HepG2 (cell line): ENCODE measurements around the gene FFAR1. TPM values are rescaled to one million over a fixed set of nuclear protein-coding genes. Genes with fewer than 3 reads are reported as not detected.
A peak's percentile ranks its signal among the peaks of the same experiment; 100 is the strongest.

Experiments used
- ATAC-seq: fragments of 200-7000 bp; cut with Tn5 transposase; 3 replicates; pipeline ENCODE4 v1.9.1; 2020; ENCODE audit warnings: mild to moderate bottlenecking, moderate library complexity
- BruUV-seq: library from RNA; stranded (reverse); fragments of 400-500 nt; replicated peaks from 2 replicates; lab custom pipeline; 2021; lab: Mats Ljungman, UMichigan
- CTCF ChIA-PET: fragments of 300-600 bp; formaldehyde crosslinking; extraction: SDS; loops from one replicate; lab custom pipeline; 2021; ENCODE audit warnings: low total read pairs, inconsistent platforms, low intra/inter-chr PET ratio; lab: Yijun Ruan, JAX
- POLR2A ChIA-PET: fragments of 350-600 bp; sonication (Branson Sonifier 250); formaldehyde crosslinking; loops from one replicate; lab custom pipeline; 2020; ENCODE audit warnings: antibody characterized with exemption, inconsistent platforms; lab: Yijun Ruan, JAX
- DNase-seq: peaks from one replicate; pipeline ENCODE4 v3.0.0-alpha.2; 2015; ENCODE audit warnings: low spot score
- FAIRE-seq: peaks from 3 replicates; lab custom pipeline; 2011; peaks lifted over from hg19 to GRCh38; lab: Jason Lieb, UNC
- H2AFZ ChIP-seq: one replicate; pipeline ENCODE4 v1.6.1; 2011; ENCODE audit warnings: low read length, inconsistent platforms
- H3K27ac ChIP-seq: fragments of 300-600 bp; 3 replicates; pipeline ENCODE4 v1.8.0; 2011; ENCODE audit warnings: mixed run types, mild to moderate bottlenecking, mixed read lengths, low read length, inconsistent platforms; ENCODE audit not compliant: insufficient read depth; ENCODE audit errors: extremely low read length
- H3K27me3 ChIP-seq, 2 experiments: fragments of 200-600 bp in 1 of 2; 2 replicates in 1 of 2; 3 replicates in 1 of 2; pipeline versions ENCODE4 v1.6.0 to v1.8.0; 2011; ENCODE audit warnings: low read length in 2 of 2, mild to moderate bottlenecking in 2 of 2, moderate library complexity in 2 of 2, inconsistent platforms in 1 of 2; ENCODE audit not compliant: insufficient read depth in 2 of 2, control insufficient read depth in 1 of 2
- H3K36me3 ChIP-seq, 2 experiments: fragments of 200-600 bp in 1 of 2; replicated peaks in 1 of 2; 2 replicates in 1 of 2; 3 replicates in 1 of 2; pipeline versions ENCODE4 v1.5.1 to v1.8.0; 2011; ENCODE audit warnings: low read length in 2 of 2, inconsistent platforms in 1 of 2; ENCODE audit not compliant: insufficient read depth in 2 of 2, control insufficient read depth in 1 of 2
- H3K4me1 ChIP-seq: 2 replicates; pipeline ENCODE4 v1.5.1; 2012; ENCODE audit warnings: low read length, inconsistent platforms; ENCODE audit not compliant: insufficient read depth
- H3K4me2 ChIP-seq: 2 replicates; pipeline ENCODE4 v1.6.0; 2011; ENCODE audit warnings: low read depth, low read length, inconsistent platforms
- H3K4me3 ChIP-seq, 3 experiments: fragments of 200-600 bp in 1 of 3; sonication (generic), shearing (Covaris generic) in 1 of 3; replicated peaks in 1 of 3; 2 replicates each; pipeline ENCODE4 v1.5.1; 2011 to 2016; ENCODE audit warnings: low read length in 3 of 3, inconsistent platforms in 2 of 3, low read depth in 2 of 3, mild to moderate bottlenecking in 2 of 3, control low read depth in 1 of 3, mixed read lengths in 1 of 3; ENCODE audit not compliant: insufficient read depth in 1 of 3
- H3K79me2 ChIP-seq: one replicate; pipeline ENCODE4 v1.6.1; 2011; ENCODE audit warnings: low read length, inconsistent platforms; ENCODE audit not compliant: insufficient read depth
- H3K9ac ChIP-seq: 2 replicates; pipeline ENCODE4 v1.6.0; 2011; ENCODE audit warnings: mild to moderate bottlenecking, low read depth, low read length, inconsistent platforms; ENCODE audit not compliant: insufficient read depth
- H3K9me3 ChIP-seq: 2 replicates; pipeline ENCODE4 v1.5.1; 2012; ENCODE audit warnings: mild to moderate bottlenecking, low read length
- H4K20me1 ChIP-seq: 2 replicates; pipeline ENCODE4 v1.6.0; 2011; ENCODE audit warnings: inconsistent platforms, mild to moderate bottlenecking, low read length, moderate library complexity; ENCODE audit not compliant: insufficient read depth
- ESRRA ChIP-seq: sonication (generic); formaldehyde crosslinking; IDR thresholded peaks from 2 replicates; pipeline ENCODE4 v1.5.1; 2020; ENCODE audit warnings: mild to moderate bottlenecking, low read depth, missing genetic modification reagents
- MIXL1 ChIP-seq: IDR thresholded peaks from 2 replicates; pipeline ENCODE4 v1.6.1; 2016
- NR2F1 ChIP-seq, 2 experiments: fragments of 450-650 bp in 1 of 2; formaldehyde crosslinking in 1 of 2; IDR thresholded peaks; 2 replicates each; pipeline versions ENCODE4 v1.5.0 to v1.6.1; 2016 to 2020; ENCODE audit warnings: mild to moderate bottlenecking in 1 of 2, missing compliant biosample characterization in 1 of 2, missing genetic modification reagents in 1 of 2, moderate library complexity in 1 of 2
- U2AF1 ChIP-seq: fragments of 200-400 bp; formaldehyde crosslinking; optimal IDR thresholded peaks from 2 replicates; pipeline ENCODE3; 2017; ENCODE audit warnings: mild to moderate bottlenecking, low read depth, low read length
- ZNF207 ChIP-seq: fragments of 450-650 bp; IDR thresholded peaks from 2 replicates; pipeline ENCODE4 v1.6.1; 2016; ENCODE audit warnings: antibody characterized with exemption, borderline replicate concordance
- ZNF777 ChIP-seq: sonication (generic); formaldehyde crosslinking; IDR thresholded peaks from 2 replicates; pipeline ENCODE4 v1.4.0; 2020; ENCODE audit warnings: missing genetic modification reagents
- WGBS: methylation state at CpG from one replicate; pipeline ENCODE4 v1.1.6; 2017; ENCODE audit warnings: low lambda C conversion rate; 5-methylcytosine and 5-hydroxymethylcytosine counted together
- in situ Hi-C: cut with HindIII; loops from 2 replicates; pipeline ENCODE4 v1.10.0; 2017; ENCODE audit warnings: low pct_unique_long_range_greater_than_20kb; ENCODE audit not compliant: extremely low pct_ligation_motif_present
- intact Hi-C: fragments of 100-400 bp; cut with micrococcal nuclease; formaldehyde crosslinking; loops from one replicate; pipeline ENCODE4 v1.10.0; 2022; ENCODE audit not compliant: unreplicated experiment
- polyA plus RNA-seq, 8 experiments: library from polyadenylated mRNA; depleted of rRNA in 3 of 8; stranded (reverse) in 7 of 8; unstranded in 1 of 8; fragments of >200 nt; fragmentation: Illumina TruSeq in 4 of 8; extraction: Trizol in 4 of 8; gene quantifications; 2 replicates each; pipeline versions ENCODE4 v1.2.1 to v1.2.3, GENCODE V29; 2011 to 2016; ENCODE audit warnings: low read depth in 4 of 8, missing spikeins in 1 of 8, mixed read lengths in 1 of 8; ENCODE audit not compliant: insufficient read depth in 1 of 8
- total RNA-seq, 5 experiments: library from RNA; depleted of rRNA; stranded (reverse); fragments of >200 nt; fragmentation: Illumina TruSeq; extraction: Trizol; gene quantifications; 2 replicates each; pipeline ENCODE4 v1.2.3, GENCODE V29; 2016; ENCODE audit warnings: low read depth in 1 of 5
- TF ChIP-seq, protein P1 (sequence below): fragments of 450-650 bp; IDR thresholded peaks from 2 replicates; pipeline ENCODE4 v1.6.1; 2016

FFAR1 gene
- total and polyA plus RNA-seq, 2 of the 13 experiments (the other 11 are each of a cell fraction or from before 2014, with no cell fraction given): not detected

DNA sequence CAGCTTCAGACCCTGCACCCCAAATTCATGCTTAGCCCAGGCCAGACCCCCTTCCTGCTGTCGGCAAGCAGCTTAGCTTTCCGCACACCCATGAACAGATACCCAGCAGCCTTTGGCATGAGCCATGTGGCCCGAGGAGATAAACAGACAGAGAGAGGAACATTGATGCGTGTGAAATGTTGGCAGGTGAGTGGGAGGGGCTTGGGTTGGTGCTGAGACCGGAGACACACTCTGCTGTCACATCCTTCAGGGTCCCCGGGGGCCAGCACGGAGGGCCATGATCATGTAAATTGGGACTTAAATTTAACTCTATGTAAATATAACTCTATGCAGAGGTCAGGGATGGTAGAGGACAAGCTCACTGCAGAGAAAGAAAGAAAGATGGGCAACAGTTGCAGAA lies 17.2 kb upstream of the FFAR1 start:
- DNase-seq (no peak), FAIRE-seq (no peak), ATAC-seq (no peak)
- 88% methylated on average over 7 of the region's 7 CpGs for WGBS
- H3K79me2 ChIP-seq: no peaks in the 10 kb centered on the region
- TF ChIP-seq ZNF777 (CRISPR knock-in tag) (no peak), U2AF1 (no peak), ESRRA (no peak), MIXL1 (CRISPR knock-in tag) (no peak), NR2F1 (CRISPR knock-in tag; IDR thresholded peaks at IDR 0.05) (no peak)
- H3K9me3 ChIP-seq: no peaks in the 10 kb centered on the region
- no peak overlapping the region for H3K4me3 ChIP-seq
- POLR2A ChIA-PET: no interaction called here
- CTCF ChIA-PET: no interaction called here
- H4K20me1 ChIP-seq: no peaks in the 10 kb centered on the region
- H3K4me2 ChIP-seq: no peak overlapping the region
- H3K4me1 ChIP-seq: peaks cover 17% of the 10 kb centered on the region
- BruUV-seq: no TSS peak
- H3K36me3 ChIP-seq: no peaks in the 10 kb centered on the region
- no peak overlapping the region for H3K27ac ChIP-seq
- intact Hi-C loops: no loop called here
- no peaks in the 10 kb centered on the region for H3K27me3 ChIP-seq
- H2AFZ ChIP-seq: no peak overlapping the region
- H3K9ac ChIP-seq: no peak overlapping the region
- in situ Hi-C loops: no loop called here

DNA sequence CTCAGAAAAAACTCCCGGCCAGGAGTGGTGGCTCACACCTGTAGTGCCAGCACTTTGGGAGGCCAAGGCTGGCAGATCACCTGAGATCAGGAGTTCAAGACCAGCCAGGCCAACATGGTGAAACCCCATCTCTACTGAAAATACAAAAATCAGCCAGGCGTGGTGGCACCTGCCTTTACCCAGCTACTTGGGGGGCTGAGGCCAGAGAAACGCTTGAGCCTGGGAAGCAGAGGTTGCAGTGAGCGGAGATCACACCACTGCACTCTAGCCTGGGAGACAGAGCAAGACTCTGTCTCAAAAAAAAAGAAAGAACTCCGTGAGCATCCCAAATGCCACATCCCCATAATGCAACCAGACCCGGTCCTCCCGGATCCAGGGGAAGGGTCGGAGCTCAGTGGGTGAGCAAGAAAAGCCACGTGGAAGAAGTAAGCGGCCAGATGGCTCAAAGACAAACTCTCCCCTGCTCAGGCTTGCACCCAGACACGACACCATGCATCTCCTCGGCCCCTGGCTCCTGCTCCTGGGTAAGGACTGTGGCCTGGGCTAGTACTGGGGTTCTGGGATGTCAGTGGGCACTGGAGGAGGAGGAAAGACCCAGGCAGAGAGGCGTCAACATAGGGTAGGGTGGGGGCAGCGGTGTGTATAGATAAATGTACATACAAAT lies 16.0 kb upstream of the FFAR1 start:
- CTCF ChIA-PET: no interaction called here

More for the DNA sequence above, 16.0 kb upstream of the FFAR1 start:
- no peak overlapping the region for H3K4me2 ChIP-seq
- 85% methylated on average over 14 of the region's 14 CpGs for WGBS
- H3K36me3 ChIP-seq: no peaks in the 10 kb centered on the region
- H3K9me3 ChIP-seq: no peaks in the 10 kb centered on the region
- H3K4me1 ChIP-seq: peaks cover 5% of the 10 kb centered on the region
- H3K27me3 ChIP-seq: no peaks in the 10 kb centered on the region
- no peaks in the 10 kb centered on the region for H4K20me1 ChIP-seq
- H3K4me3 ChIP-seq: no peak overlapping the region
- BruUV-seq: no TSS peak
- TF ChIP-seq, protein P1, sequence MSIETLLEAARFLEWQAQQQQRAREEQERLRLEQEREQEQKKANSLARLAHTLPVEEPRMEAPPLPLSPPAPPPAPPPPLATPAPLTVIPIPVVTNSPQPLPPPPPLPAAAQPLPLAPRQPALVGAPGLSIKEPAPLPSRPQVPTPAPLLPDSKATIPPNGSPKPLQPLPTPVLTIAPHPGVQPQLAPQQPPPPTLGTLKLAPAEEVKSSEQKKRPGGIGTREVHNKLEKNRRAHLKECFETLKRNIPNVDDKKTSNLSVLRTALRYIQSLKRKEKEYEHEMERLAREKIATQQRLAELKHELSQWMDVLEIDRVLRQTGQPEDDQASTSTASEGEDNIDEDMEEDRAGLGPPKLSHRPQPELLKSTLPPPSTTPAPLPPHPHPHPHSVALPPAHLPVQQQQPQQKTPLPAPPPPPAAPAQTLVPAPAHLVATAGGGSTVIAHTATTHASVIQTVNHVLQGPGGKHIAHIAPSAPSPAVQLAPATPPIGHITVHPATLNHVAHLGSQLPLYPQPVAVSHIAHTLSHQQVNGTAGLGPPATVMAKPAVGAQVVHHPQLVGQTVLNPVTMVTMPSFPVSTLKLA: 0 out of 2 replicates have a peak, but pooled peaks have one; percentile 3
- no peak for TF ChIP-seq ZNF207
- intact Hi-C loops (no loop called here), in situ Hi-C loops (no loop called here)
- no peak overlapping the region for H2AFZ ChIP-seq
- ATAC-seq (no peak), DNase-seq (no peak), FAIRE-seq (no peak)
- no peaks in the 10 kb centered on the region for H3K79me2 ChIP-seq
- H3K27ac ChIP-seq: no peak overlapping the region
- POLR2A ChIA-PET: no interaction called here
- H3K9ac ChIP-seq: no peak overlapping the region
